Spleen (tissue), 11 donors: Measurements from ENCODE around the gene GFAP. TPM values are rescaled to one million over a fixed set of nuclear protein-coding genes. Genes with fewer than 3 reads are reported as not detected.

ENCODE experiments used
- DNase-seq: peaks from one replicate; pipeline ENCODE4 v3.0.0-alpha.2; 2020
- H3K27ac ChIP-seq, 8 donors: fragments of 200-600 bp; sonication (generic) in 7 of 8; 1 replicate in 4 of 8; 2 replicates in 4 of 8; pipeline versions ENCODE4 v1.5.0 to v1.8.0; 2016 to 2021; ENCODE audit warnings: inconsistent platforms in 4 of 8, mild to moderate bottlenecking in 4 of 8, moderate library complexity in 1 of 8
- H3K27me3 ChIP-seq, 7 donors: fragments of 200-600 bp; sonication (generic) in 6 of 7; replicated peaks in 1 of 7; 1 replicate in 4 of 7; 2 replicates in 3 of 7; pipeline versions ENCODE4 v1.5.0 to v1.8.0; 2016 to 2021; ENCODE audit warnings: inconsistent platforms in 3 of 7, mild to moderate bottlenecking in 1 of 7
- H3K36me3 ChIP-seq, 6 donors: fragments of 200-600 bp; sonication (generic) in 5 of 6; 1 replicate in 4 of 6; 2 replicates in 2 of 6; pipeline versions ENCODE4 v1.5.0 to v1.8.0; 2016 to 2021; ENCODE audit warnings: inconsistent platforms in 2 of 6
- H3K4me1 ChIP-seq, 6 donors: fragments of 200-600 bp; sonication (generic) in 5 of 6; 1 replicate in 3 of 6; 2 replicates in 3 of 6; pipeline versions ENCODE4 v1.5.0 to v1.8.0; 2016 to 2021; ENCODE audit warnings: inconsistent platforms in 3 of 6
- H3K4me3 ChIP-seq, 8 donors: fragments of 200-600 bp; sonication (generic) in 7 of 8; 1 replicate in 4 of 8; 2 replicates in 4 of 8; pipeline versions ENCODE4 v1.5.0 to v1.8.0; 2016 to 2021; ENCODE audit warnings: inconsistent platforms in 4 of 8, mild to moderate bottlenecking in 4 of 8, moderate library complexity in 2 of 8
- H3K9me3 ChIP-seq, 8 donors: fragments of 200-600 bp; sonication (generic) in 7 of 8; 1 replicate in 4 of 8; 2 replicates in 4 of 8; pipeline versions ENCODE4 v1.5.0 to v1.8.0; 2016 to 2021; ENCODE audit warnings: inconsistent platforms in 4 of 8
- CTCF ChIP-seq, 11 experiments: fragments of 200-600 bp in 7 of 11; fragments of 450-650 bp in 4 of 11; sonication (generic) in 4 of 11; IDR thresholded peaks in 8 of 11; conservative IDR thresholded peaks in 3 of 11; 1 replicate in 7 of 11; 2 replicates in 4 of 11; pipeline versions ENCODE4 v1.4.0 to v1.8.0; 2016 to 2021; ENCODE audit warnings: antibody characterized with exemption in 11 of 11, inconsistent platforms in 4 of 11, mild to moderate bottlenecking in 1 of 11
- POLR2A ChIP-seq, 3 donors: fragments of 450-650 bp; IDR thresholded peaks; one replicate each; pipeline ENCODE4 v1.5.1; 2017; ENCODE audit warnings: antibody characterized with exemption in 3 of 3, mild to moderate bottlenecking in 1 of 3
- POLR2AphosphoS5 ChIP-seq, 3 donors: sonication (generic); formaldehyde crosslinking; IDR thresholded peaks; one replicate each; pipeline ENCODE4 v1.5.1; 2017; ENCODE audit warnings: antibody characterized with exemption in 3 of 3
- WGBS, 5 donors: extraction: QIAGEN DNeasy Blood & Tissue Kit in 3 of 5; methylation state at CpG; one replicate each; pipeline versions ENCODE4 v1.1.5 to v1.1.7; 2013 to 2018; 5-methylcytosine and 5-hydroxymethylcytosine counted together
- intact Hi-C: fragments of 100-400 bp; cut with DNase I; formaldehyde crosslinking; loops from one replicate; pipeline ENCODE4 v1.15.0; 2023; ENCODE audit warnings: low total_unique reads
- polyA plus RNA-seq, 3 donors: library from polyadenylated mRNA; stranded (reverse); fragments of 200-250 nt; gene quantifications; one replicate each; pipeline ENCODE4 v1.2.1, GENCODE V29; 2013
- total RNA-seq, 7 donors: library from RNA; depleted of rRNA in 3 of 7; stranded (reverse); fragments of >200 nt in 3 of 7; fragmentation: NEBNext Ultra II Directional in 4 of 7; extraction: Animal tissue kit (Norgen Biotek cat#: 25700) in 4 of 7; gene quantifications; one replicate each; pipeline versions ENCODE4 v1.1.0 to v1.2.1, GENCODE V29; 2016 to 2021
- donor health status: healthy with polysubstance abuse.
- donor health status: DM: no; HTN: no; CAD: no; lungs with moderate emphysema.
- donor health status: DM: no; HTN: no; CAD: no.
- donor health status: Bipolar disorder and iron deficiency.
- donor health status: healthy.
- donor health status: DM: no; HTN: no; CAD: no.
- donor health status: DM: yes; HTN: yes; CAD: no.

GFAP gene
- total and polyA plus RNA-seq, 10 donors = 0.32 to 1.7 (median 0.54) TPM; not detected in 5

GRCh38 chr17:44903012-44903685 lies 12.2 kb downstream of the GFAP start:
- peak overlapping the region in 4 of 8 donors; percentile 27 to 62 (median 46) for H3K27ac ChIP-seq
- no peaks in the 10 kb centered on the region for H3K27me3 ChIP-seq
- peaks cover 14 to 68% (median 24%) of the 10 kb centered on the region in 6 donors for H3K4me1 ChIP-seq
- WGBS, 5 donors = 53 to 81% (median 75%) methylated on average over 8 of the region's 8 CpGs
- DNase-seq = no peak
- intact Hi-C loops = no loop called here
- H3K9me3 ChIP-seq = no peaks in the 10 kb centered on the region
- no peaks in the 10 kb centered on the region for H3K36me3 ChIP-seq
- TF ChIP-seq POLR2AphosphoS5 (IDR thresholded peaks at IDR 0.05) = no peak
- no peak for TF ChIP-seq CTCF (IDR thresholded peaks at IDR 0.05 in 8 of 11, conservative IDR thresholded peaks at IDR 0.05 in 3 of 11)
- no peak for TF ChIP-seq POLR2A (IDR thresholded peaks at IDR 0.05)
- H3K4me3 ChIP-seq = no peak overlapping the region

- no peak for TF ChIP-seq POLR2A (IDR thresholded peaks at IDR 0.05)
- TF ChIP-seq CTCF (IDR thresholded peaks at IDR 0.05 in 8 of 11, conservative IDR thresholded peaks at IDR 0.05 in 3 of 11) = no peak
- no peak for TF ChIP-seq POLR2AphosphoS5 (IDR thresholded peaks at IDR 0.05)
- 77 to 88% (median 87%) methylated on average over 3 to 17 of the region's 17 CpGs for WGBS, 5 donors
- peak overlapping the region in 4 of 8 donors; percentile 20 to 62 (median 46) for H3K27ac ChIP-seq
- H3K4me3 ChIP-seq = no peak overlapping the region
- no peaks in the 10 kb centered on the region for H3K27me3 ChIP-seq
- DNase-seq = no peak
- intact Hi-C loops = no loop called here
- no peaks in the 10 kb centered on the region for H3K9me3 ChIP-seq
- H3K4me1 ChIP-seq = peaks cover 21 to 77% (median 32%) of the 10 kb centered on the region in 6 donors
- no peaks in the 10 kb centered on the region for H3K36me3 ChIP-seq
Measured at GRCh38 chr17:44902135-44902760, 13.1 kb downstream of the GFAP start.

GRCh38 chr17:44901411-44901921 lies 13.8 kb downstream of the GFAP start:
- TF ChIP-seq POLR2A (IDR thresholded peaks at IDR 0.05) (no peak), CTCF (IDR thresholded peaks at IDR 0.05 in 8 of 11, conservative IDR thresholded peaks at IDR 0.05 in 3 of 11) (no peak), POLR2AphosphoS5 (IDR thresholded peaks at IDR 0.05) (no peak)
- DNase-seq = no peak

GRCh38 chr17:44900894-44901293 lies 14.4 kb downstream of the GFAP start:
- H3K9me3 ChIP-seq = no peaks in the 10 kb centered on the region
- no peaks in the 10 kb centered on the region for H3K27me3 ChIP-seq
- H3K36me3 ChIP-seq = peaks cover 0 to 11% (median 2%) of the 10 kb centered on the region in 6 donors
- intact Hi-C loops = no loop called here
- no peak overlapping the region for H3K4me3 ChIP-seq
- WGBS, 5 donors = 15 to 39% (median 23%) methylated on average over 3 of the region's 3 CpGs
- peak overlapping the region in 4 of 8 donors; percentile 8 to 92 (median 28) for H3K27ac ChIP-seq
- peaks cover 29 to 86% (median 44%) of the 10 kb centered on the region in 6 donors for H3K4me1 ChIP-seq
- no peak for DNase-seq
- TF ChIP-seq POLR2AphosphoS5 (IDR thresholded peaks at IDR 0.05) (no peak), POLR2A (IDR thresholded peaks at IDR 0.05) (no peak), CTCF (IDR thresholded peaks at IDR 0.05 in 8 of 11, conservative IDR thresholded peaks at IDR 0.05 in 3 of 11) (no peak)

More at GRCh38 chr17:44901411-44901921, 13.8 kb downstream of the GFAP start:
- H3K27me3 ChIP-seq = no peaks in the 10 kb centered on the region
- peaks cover 0 to 5% (median 0%) of the 10 kb centered on the region in 6 donors for H3K36me3 ChIP-seq
- no peak overlapping the region for H3K4me3 ChIP-seq
- peak overlapping the region in 3 of 8 donors; percentile 13 to 92 (median 44) for H3K27ac ChIP-seq
- H3K9me3 ChIP-seq = no peaks in the 10 kb centered on the region
- WGBS, 5 donors = 45 to 70% (median 62%) methylated on average over 4 of the region's 4 CpGs
- H3K4me1 ChIP-seq = peaks cover 25 to 85% (median 40%) of the 10 kb centered on the region in 6 donors
- intact Hi-C loops = no loop called here
